ENCODE measurements around the gene RHOT1.
A peak's percentile ranks its signal among the peaks of the same experiment; 100 is the strongest.

RHOT1 gene

DNA sequence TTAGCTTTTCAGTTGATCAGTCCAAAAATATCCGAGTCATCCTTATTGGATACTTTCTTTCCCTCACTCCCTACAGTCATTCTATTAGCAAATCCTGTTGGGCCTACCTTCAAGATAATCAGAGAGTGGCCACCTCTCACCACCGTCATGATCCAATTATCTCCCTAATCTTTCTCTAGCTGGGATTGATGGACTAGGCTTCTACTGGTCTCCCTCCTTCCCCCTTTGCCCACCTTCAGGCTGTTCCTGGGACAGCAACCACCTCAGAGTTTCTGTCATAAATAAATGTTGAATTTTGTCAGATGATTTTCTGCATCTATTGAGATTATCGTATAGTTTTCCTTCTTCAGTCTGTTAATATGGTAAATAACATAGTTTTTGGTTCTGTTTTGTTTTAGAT, 107.2 kb downstream of the RHOT1 start:
- no peak for DNase-seq (ENCODE audit: low spot score)
- TF ChIP-seq, protein P1, sequence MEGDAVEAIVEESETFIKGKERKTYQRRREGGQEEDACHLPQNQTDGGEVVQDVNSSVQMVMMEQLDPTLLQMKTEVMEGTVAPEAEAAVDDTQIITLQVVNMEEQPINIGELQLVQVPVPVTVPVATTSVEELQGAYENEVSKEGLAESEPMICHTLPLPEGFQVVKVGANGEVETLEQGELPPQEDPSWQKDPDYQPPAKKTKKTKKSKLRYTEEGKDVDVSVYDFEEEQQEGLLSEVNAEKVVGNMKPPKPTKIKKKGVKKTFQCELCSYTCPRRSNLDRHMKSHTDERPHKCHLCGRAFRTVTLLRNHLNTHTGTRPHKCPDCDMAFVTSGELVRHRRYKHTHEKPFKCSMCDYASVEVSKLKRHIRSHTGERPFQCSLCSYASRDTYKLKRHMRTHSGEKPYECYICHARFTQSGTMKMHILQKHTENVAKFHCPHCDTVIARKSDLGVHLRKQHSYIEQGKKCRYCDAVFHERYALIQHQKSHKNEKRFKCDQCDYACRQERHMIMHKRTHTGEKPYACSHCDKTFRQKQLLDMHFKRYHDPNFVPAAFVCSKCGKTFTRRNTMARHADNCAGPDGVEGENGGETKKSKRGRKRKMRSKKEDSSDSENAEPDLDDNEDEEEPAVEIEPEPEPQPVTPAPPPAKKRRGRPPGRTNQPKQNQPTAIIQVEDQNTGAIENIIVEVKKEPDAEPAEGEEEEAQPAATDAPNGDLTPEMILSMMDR (IDR thresholded peaks at IDR 0.05; ENCODE audit: extremely low read depth, missing control alignments): no peak

DNA sequence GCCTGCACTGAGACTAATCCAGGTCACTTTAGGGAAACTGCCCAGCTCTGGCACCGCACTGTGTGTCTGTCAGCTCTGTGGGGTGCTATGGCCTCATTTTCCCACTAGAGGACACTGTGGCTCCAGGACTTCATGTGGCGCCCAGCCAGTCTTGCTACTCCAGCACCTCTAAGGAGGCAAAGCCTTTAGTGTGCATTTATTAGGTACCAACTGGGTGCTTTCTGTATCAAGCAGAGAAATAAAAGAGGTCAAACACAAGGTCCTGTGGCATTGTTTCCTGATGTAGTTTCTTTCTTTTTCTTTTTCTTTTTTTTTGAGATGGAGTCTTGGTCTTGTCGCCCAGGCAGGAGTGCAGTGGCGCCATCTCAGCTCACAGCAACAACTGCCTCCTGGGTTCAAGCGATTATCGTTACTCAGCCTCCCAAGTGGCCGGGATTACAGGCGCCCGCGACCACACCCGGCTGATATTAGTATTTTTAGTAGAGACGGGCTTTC, 110.9 kb downstream of the RHOT1 start:
- TF ChIP-seq, protein P1 (IDR thresholded peaks at IDR 0.05; ENCODE audit: extremely low read depth, missing control alignments): peak; percentile 99
- DNase-seq (ENCODE audit: low spot score): peak; percentile 81

DNA sequence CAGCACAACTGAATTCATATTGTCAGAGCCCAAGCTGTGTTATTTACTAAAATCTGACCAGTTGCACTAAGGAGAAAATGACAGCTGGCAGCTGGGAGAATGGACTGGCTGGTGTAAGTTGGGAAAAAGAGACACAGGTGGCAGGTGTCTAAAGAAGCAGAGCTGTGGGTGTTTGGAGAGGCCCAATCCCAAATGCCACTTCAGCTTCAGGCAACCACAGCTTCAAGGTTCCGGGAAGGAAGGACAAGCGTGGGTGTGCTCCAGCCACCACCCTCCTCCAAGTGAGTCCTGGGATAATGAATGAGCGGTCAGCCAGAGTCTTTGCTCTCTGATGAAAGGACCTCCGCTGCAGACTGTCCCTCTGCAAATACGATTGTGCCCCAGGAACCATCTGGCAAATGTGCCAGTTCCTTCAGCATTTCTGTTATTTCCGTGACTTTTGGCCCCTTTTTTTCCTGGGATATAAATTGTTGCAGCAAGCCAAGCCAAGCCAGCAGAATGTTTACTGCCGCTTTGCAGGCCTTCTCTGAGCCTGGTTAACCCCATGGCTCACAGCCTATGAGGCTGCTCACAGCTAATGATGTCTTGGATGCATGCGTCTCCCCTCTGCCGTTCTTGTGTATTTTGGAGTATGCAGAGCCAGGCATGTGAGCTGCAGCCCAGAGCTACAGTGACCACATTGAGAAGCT, 113.9 kb downstream of the RHOT1 start:
- TF ChIP-seq, protein P1 (IDR thresholded peaks at IDR 0.05; ENCODE audit: extremely low read depth, missing control alignments): no peak
- DNase-seq (ENCODE audit: low spot score): no peak

DNA sequence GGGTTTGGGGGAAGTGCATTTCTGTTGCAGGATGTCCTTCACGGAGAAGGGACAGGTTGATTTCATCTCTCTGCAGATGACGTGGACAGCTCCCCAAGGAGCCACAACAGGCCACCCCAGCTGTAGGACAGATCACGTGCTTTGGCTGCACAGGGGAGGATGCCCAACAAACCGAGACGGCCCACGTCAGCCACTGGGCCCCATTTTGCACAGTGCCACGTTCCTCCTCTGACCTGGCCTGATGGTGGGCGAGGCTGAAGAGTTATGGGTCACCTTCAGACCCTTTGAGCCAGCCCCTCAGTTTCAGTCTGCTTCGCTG, 114.4 kb downstream of the RHOT1 start:
- TF ChIP-seq, protein P1 (IDR thresholded peaks at IDR 0.05; ENCODE audit: extremely low read depth, missing control alignments): no peak
- DNase-seq (ENCODE audit: low spot score): no peak

DNA sequence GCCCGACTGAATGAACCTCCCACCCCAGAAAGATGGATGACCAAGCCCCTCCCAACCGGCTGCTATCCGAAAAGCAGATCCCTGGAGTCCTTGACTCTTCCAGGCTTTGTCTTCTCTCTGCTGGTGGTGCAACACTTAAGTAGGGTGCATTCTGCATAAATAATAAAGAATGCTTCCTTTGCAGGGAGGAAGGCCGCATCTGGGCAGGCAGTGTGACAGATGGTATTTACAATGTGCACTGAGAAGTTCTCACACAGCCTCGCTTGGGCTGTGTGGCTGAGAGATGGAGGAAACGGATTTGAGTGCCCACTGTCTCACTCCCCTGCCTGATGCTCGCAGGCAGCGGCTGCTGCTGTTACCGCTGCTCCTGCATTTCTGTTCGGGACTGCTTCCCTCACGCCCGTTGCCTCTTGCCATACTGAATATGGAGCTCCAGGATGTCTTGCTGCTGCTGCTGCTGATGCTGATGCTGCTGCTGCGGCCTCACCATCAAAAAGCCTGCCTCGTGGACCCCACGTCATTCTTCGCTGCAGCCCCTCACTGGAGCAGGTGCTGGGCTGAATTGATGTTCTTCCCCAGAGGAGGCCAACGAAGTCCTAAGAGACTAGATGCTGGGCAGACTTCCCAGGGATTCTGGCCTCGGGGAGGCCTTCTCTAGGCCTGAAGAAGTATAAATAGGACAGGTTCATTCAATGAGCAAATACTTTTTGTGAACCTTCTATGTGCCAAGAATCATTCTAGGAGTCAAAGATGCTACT, 116.3 kb downstream of the RHOT1 start:
- TF ChIP-seq, protein P1 (IDR thresholded peaks at IDR 0.05; ENCODE audit: extremely low read depth, missing control alignments): no peak
- DNase-seq (ENCODE audit: low spot score): no peak

DNA sequence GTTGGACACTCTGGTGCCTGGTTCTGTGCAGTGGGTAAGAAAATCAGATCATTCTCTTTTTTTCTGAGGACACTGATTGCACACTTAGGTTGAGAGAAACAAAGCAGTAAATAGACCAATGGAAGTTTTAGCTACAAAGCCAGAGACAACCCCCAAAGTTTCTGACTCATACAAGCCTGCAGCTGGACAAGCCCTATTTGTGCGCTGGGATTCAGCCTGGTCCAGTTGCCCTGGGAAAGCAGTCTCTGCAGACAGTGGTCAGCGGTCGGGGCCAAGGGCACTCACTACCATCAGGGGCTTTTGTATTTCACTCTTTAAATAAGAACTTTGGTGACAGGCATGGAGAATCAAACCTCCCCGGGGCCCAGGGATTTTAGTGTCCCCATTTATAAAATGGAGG, 117.3 kb downstream of the RHOT1 start:
- TF ChIP-seq, protein P1 (IDR thresholded peaks at IDR 0.05; ENCODE audit: extremely low read depth, missing control alignments): no peak
- DNase-seq (ENCODE audit: low spot score): no peak

DNA sequence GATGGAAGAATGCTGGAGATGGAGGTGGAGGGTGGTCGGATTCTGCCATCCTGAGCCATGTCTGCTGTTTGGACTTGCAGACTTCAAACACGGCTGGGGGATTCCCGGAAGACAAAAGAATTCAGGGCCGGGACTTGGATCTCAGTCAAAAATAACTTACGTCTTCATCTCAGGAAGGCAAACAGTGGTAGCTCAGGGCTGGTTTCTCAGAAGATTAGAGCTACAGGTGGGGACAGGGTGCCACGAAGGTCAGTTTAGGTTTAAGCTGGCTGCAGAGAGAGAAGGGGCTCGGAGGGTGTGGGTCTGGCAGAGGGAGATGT, 119.1 kb downstream of the RHOT1 start:
- TF ChIP-seq, protein P1 (IDR thresholded peaks at IDR 0.05; ENCODE audit: extremely low read depth, missing control alignments): no peak
- no peak for DNase-seq (ENCODE audit: low spot score)
